ENCODE data around the gene GLIS2.

- TF ChIP-seq TAF1 (IDR thresholded peaks at IDR 0.05; ENCODE audit: borderline replicate concordance, insufficient read depth, low read length) (no peak), SIN3A (IDR thresholded peaks at IDR 0.05; ENCODE audit: borderline replicate concordance, insufficient read depth, low read length) (no peak), POLR2AphosphoS5 (IDR thresholded peaks at IDR 0.05; ENCODE audit: low read depth, low read length) (no peak), REST (IDR thresholded peaks at IDR 0.05; ENCODE audit: insufficient read depth in 1 of 2, low read depth in 2 of 2, low read length in 2 of 2) (no peak), FOXP2 (optimal IDR thresholded peaks at IDR 0.05; ENCODE audit: borderline replicate concordance, extremely low read depth, extremely low read length, insufficient read depth) (no peak)
These were observed 21.1 kb downstream of the GLIS2 start for GRCh38 chr16:4336701-4337539.
